Measurements from ENCODE around the gene SLC34A3. TPM values are rescaled to one million over a fixed set of nuclear protein-coding genes. Genes with fewer than 3 reads are reported as not detected.
A peak's percentile ranks its signal among the peaks of the same experiment; 100 is the strongest.

Gene SLC34A3
- total RNA-seq, 1 experiment from 2014 or later = 0.03 TPM

DNA sequence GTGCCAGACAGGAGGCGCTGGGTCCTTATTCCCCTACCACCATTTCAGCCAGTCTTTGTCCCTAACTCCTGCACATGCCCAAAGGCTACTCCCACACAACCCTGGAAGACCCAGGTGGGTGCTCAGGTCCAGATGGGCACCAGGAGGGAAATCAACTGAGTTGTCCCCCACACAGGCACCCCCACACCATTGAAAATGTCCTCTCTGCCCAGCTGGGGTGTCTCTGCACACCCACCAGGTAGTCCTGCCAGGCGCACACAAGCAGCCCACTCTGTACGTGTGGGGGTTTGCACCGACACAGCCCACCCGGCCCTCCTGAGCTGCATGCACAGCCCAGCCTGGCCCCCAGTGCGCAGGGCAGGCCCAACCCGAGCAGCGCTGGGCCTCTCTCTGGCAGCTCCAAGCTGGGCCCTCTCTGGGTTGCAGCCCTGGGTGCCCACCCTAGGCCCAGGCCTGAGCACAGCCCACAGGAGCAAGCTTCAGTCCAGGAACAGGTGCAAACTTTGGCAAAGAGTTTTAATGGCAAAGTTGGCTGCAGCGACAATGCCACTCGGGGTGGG, 10.9 kb upstream of the SLC34A3 start:
- Histone ChIP-seq H3K36me3 (replicated peaks; ENCODE audit: control insufficient read depth, insufficient read depth, low read length) (peaks cover 2% of the 10 kb centered on the region), H3K4me3 (ENCODE audit: insufficient read depth, low read depth, low read length) (no peak overlapping the region), H3K27me3 (ENCODE audit: control insufficient read depth, insufficient read depth, low read length) (peaks cover 10% of the 10 kb centered on the region)
- DNase-seq = no peak

DNA sequence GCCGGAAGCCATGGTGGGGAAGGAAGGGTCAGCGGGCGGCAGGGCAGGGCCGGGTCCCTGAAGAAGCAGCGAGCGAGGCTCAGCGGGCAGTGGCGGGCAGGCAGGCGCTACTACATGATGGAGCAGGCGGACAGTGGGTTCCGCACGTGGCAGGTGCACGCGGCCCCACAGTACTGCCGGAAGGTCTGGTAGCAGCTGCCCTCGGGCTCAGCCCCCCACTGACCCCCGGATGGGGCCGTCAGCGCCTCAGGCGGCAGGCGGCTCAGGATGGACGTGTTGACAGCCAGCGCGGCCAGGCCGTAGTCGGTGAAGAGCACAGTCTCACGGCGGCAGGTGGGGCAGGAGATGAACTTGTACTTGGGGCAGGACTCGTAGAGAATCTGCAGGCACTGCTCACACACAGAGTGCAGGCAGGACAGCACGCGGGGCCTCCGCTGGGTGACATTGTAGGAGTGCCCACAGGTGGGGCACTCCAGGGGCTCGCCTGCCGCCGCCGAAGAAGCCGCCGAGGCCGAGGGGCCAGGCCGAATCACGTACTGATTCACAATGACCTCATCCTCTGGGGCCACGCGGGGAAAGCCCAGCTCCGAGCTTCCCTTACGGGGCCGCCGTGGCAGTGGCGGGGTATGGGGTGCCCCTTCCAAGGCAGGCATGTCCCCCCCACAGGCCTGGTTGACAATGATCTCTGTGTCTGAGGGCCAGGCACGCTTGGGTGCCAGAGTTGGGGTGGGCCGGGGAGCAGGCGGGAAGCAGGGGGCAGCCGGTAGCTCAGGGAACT, 10.2 kb upstream of the SLC34A3 start:
- Histone ChIP-seq H3K36me3 (replicated peaks; ENCODE audit: control insufficient read depth, insufficient read depth, low read length) (no peaks in the 10 kb centered on the region; the same call in 1 of the 2 replicates), H3K27me3 (ENCODE audit: control insufficient read depth, insufficient read depth, low read length) (peaks cover 10% of the 10 kb centered on the region), H3K4me3 (ENCODE audit: insufficient read depth, low read depth, low read length) (no peak overlapping the region)
- DNase-seq = peak; percentile 74

DNA sequence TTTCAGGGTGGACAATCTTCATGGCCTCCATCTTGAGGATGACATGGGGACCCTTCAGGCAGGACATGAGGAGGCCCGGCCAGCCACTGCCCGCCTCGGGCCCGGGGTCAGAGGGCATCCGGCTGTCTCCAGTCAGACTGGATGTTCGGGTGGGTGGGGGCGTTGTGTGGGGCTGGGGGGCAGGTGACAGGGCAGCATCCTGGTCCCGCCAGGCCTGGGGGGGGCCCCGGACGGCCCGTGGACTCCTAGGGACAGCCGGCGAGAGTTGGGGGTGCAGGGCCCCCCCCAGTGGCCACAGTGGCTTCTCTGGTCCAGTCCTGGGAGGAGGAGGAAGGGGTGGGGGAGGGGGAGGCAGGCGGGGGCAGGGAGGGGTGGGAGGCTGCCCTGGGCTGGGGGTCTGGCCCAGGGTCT, 9.6 kb upstream of the SLC34A3 start:
- Histone ChIP-seq H3K36me3 (replicated peaks; ENCODE audit: control insufficient read depth, insufficient read depth, low read length) (no peaks in the 10 kb centered on the region; the same call in 1 of the 2 replicates), H3K4me3 (ENCODE audit: insufficient read depth, low read depth, low read length) (peak overlapping the region; percentile 51), H3K27me3 (ENCODE audit: control insufficient read depth, insufficient read depth, low read length) (peaks cover 10% of the 10 kb centered on the region)
- DNase-seq = no peak

DNA sequence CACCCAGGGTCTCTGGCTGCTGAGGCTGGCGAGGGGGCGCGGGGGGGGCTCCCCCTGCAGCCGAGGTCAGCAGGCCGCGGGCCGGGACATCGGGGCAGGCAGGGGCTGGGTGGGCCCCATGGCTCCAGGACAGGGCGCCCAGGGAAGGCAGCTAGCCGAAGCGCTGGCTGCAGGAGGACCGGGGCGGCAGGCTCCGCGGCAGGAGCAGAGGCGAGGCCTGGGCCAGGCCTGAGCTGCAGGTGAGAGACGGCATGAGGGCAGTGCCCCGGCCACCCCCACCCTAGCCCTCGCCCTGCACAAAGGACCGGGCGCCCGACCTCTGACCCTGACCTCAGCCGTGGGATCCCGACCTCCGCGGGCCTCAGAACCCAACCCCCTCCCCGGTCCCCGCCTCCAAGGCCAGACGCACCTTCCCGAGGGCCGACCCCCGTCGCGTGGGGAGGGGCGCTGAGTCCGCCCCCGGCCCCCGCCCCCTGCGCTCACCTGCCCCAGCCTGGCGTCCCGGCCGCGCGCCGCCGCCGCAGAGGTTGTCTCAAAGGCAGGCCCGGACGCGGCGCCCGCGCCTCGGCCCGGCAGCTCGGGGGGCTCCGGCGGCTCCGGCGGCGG, 9.1 kb upstream of the SLC34A3 start:
- peak; percentile 94 for DNase-seq
- peaks cover 10% of the 10 kb centered on the region for H3K27me3 ChIP-seq (ENCODE audit: control insufficient read depth, insufficient read depth, low read length)
- H3K4me3 ChIP-seq (ENCODE audit: insufficient read depth, low read depth, low read length) = peak overlapping the region; percentile 51
- H3K36me3 ChIP-seq (replicated peaks; ENCODE audit: control insufficient read depth, insufficient read depth, low read length) = no peaks in the 10 kb centered on the region

DNA sequence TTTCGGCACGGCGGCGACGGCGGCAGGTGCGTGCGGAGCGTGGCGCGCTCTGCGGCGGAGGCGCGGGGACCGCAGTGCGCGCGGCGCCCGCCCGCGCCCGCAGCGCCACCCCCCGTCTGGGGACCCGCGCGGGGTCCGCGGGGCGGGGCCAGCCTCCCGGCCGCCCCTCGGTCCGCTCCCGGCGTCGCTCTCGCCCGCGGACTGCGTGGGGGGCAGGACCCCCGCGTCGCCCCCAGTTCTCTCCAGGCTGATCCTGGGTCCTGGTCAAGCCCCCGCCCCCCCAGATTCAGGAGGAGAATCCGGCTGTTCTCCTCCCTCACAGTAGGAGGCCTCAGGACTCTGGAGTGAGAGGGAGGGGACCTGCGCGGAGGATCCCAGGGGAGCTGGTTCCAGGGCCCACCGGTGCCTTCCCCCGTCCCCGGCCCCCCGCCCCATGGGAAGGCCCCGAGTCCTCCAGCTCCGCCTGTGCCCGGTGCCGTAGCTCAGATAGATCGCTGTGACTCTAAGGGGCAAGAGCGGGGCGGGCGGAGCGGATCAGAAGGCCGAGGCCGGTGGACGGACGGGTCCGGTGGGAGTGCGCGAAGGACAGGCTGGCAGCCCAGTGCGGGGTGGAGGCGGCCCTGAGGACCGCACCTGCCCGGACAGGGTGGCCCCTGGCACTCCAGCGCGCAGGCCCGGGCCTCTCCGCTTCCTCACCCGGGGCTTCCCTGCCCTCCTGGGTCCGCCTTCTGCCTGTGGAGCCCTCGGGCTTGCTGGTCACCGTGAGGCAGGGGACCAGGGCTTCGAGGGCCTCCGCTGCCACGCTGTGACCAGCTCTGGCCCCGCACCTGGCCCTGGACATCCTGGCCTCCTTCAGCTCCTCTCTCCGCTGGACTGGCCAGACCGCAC, 8.3 kb upstream of the SLC34A3 start, which contains the start of gene RNF208:
Gene RNF208, minus strand, starts transcription at position 51 of the 888 bp plus-strand sequence. CDS start 1,028 bp downstream, outside the sequence.
- H3K4me3 ChIP-seq (ENCODE audit: insufficient read depth, low read depth, low read length) = peak within 1 kb of the TSS; percentile 78
- H3K27me3 ChIP-seq (ENCODE audit: control insufficient read depth, insufficient read depth, low read length) = peaks cover 10% of the 10 kb centered on the region
- DNase-seq = peak; percentile 87
- H3K36me3 ChIP-seq (replicated peaks; ENCODE audit: control insufficient read depth, insufficient read depth, low read length) = no peaks in the 10 kb centered on the region

DNA sequence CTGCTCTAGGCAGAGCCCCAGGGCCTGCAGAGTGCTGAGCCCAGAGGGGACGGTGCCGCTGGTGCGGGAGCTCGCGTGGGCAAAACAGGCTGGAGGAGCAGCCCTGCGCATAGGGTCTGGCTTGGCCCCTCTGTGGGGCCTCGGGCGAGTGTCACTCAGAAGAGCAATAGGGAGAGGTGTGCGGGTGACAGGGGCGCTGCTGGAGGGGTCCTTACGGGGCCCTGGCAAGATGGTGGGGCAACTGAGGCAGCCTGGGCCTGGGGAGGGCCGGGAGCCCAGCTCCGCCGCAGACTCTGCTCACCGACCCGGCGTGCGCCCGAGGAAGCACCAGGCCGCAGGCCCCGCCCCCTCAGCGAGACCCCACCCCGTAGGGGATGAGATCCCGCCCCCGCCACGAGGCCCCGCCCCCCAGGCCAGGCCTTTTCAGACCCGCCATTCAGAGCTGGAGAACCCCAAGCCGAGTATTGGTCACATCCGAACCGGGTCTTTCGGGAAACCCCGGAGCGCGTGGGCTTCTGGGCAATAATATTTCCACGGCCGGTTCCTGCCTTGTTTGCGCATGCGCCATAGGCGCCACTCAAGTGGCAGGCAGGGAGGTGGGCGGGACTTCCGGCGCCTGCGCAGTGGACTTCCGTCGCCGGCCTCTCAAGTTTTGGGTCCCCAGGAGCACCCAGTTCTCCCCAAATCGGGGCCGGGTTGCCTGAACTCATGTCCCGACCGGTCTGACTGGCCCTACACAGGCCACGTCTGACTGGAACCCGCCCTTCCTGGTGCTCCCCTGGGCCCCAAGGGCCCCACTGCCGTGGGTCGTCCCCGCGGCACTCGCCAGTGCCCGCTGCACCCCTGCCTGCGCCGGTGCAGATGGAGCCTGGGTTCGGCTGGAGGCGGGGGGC, 7.4 kb upstream of the SLC34A3 start:
- no peaks in the 10 kb centered on the region for H3K36me3 ChIP-seq (replicated peaks; ENCODE audit: control insufficient read depth, insufficient read depth, low read length)
- DNase-seq = peak; percentile 100
- H3K27me3 ChIP-seq (ENCODE audit: control insufficient read depth, insufficient read depth, low read length) = peaks cover 10% of the 10 kb centered on the region
- peak overlapping the region; percentile 78 for H3K4me3 ChIP-seq (ENCODE audit: insufficient read depth, low read depth, low read length)

DNA sequence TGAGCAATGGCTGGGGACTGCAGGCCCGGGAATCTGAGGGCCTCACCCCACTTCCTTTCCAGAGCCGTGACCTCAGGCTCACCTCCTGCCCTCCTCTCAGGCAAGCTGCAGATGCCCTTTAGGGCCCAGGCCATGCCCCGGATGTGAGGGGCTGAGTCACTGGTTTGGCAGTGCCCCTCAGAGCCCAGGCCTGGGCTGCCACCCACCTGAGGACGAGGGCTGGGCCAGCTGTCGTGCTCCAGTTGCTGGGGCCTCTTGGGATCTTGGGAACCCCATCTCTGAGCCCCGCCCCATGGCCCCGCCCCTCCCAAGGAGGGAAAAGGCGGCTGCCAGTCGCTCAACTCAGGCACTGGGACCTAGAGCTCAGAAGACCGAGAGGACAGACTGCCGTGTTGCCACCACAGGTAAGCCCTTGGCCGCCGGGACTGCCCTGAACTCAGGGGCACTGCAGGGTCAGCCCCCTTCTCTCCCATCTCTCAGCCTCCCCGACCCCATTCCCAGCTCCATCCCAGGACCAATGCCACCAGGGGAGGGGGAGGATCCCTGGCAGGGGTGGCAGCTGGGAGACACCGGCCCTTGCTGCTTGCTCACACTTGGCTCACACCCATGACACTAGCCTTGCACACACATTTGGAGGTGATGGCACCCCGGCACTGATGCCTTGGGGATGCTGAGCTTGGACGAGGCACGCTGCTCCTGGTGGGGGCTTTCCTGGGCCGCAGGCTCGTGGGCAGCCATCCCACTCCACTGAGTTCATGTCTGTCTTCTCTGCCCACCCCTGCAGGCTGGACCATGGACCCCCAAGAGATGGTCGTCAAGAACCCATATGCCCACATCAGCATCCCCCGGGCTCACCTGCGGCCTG, 5.6 kb upstream of the SLC34A3 start, which contains the start of gene CYSRT1:
Gene CYSRT1, plus strand, starts transcription at position 345 of the 865 bp plus-strand sequence. Its CDS starts 448 bp downstream, at position 793.
- DNase-seq = no peak
- Histone ChIP-seq H3K36me3 (replicated peaks; ENCODE audit: control insufficient read depth, insufficient read depth, low read length) (no peaks in the 10 kb centered on the region), H3K4me3 (ENCODE audit: insufficient read depth, low read depth, low read length) (peak within 1 kb of the TSS; percentile 78), H3K27me3 (ENCODE audit: control insufficient read depth, insufficient read depth, low read length) (peaks cover 10% of the 10 kb centered on the region)

DNA sequence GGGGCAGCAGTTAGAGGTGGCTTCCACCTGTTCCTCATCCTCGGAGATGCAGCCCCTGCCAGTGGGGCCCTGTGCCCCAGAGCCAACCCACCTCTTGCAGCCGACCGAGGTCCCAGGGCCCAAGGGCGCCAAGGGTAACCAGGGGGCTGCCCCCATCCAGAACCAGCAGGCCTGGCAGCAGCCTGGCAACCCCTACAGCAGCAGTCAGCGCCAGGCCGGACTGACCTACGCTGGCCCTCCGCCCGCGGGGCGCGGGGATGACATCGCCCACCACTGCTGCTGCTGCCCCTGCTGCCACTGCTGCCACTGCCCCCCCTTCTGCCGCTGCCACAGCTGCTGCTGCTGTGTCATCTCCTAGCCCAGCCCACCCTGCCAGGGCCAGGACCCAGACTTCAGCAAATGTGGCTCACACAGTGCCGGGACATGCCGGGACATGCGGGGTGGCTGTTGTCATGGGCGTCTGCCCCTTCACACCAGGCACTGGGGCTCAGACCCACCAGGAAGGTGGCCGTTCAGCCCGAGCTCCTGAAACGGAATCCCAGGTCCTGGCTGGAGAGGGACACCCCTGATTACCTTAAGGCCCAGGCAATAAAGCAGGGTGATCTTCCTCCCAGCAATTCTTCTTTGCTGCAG, 4.9 kb upstream of the SLC34A3 start:
- Histone ChIP-seq H3K36me3 (replicated peaks; ENCODE audit: control insufficient read depth, insufficient read depth, low read length) (no peaks in the 10 kb centered on the region), H3K4me3 (ENCODE audit: insufficient read depth, low read depth, low read length) (no peak overlapping the region), H3K27me3 (ENCODE audit: control insufficient read depth, insufficient read depth, low read length) (peaks cover 10% of the 10 kb centered on the region)
- DNase-seq = no peak

DNA sequence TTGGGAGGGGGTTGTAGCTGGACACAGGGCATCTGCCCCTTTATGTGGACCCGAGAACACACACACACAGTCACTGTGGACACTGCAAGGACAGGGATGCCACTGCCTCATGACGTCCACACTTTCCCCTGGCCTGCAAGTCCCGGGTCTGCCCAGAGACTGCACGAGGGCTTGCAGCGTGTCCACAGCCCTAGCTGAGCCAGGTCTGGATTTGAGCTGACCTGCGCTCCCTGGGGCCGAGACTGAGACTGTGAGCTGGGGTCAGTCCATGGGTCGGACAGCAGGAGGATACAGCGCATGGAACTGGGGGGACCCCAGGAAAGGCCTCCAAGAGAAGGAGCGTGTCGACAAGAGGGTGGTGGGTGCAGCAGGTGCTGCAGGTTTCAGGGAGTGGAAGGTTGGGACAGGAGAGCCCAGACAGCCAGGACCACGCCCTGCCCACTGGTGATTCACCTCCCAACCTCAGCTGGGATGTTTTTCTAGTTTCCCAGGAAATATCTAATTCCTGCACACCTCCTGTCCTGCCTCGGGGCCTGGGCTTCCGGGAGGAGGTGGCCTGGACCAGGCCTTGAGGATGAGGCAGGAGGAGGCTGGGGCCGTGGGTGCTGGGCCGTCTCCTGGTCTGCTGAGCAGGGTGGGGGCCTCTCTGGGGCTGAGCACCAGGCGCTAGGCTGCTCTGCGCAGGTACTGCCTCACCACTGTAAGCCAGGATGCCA, 4.2 kb upstream of the SLC34A3 start:
- H3K27me3 ChIP-seq (ENCODE audit: control insufficient read depth, insufficient read depth, low read length) = peaks cover 10% of the 10 kb centered on the region
- H3K4me3 ChIP-seq (ENCODE audit: insufficient read depth, low read depth, low read length) = no peak overlapping the region
- DNase-seq = no peak
- H3K36me3 ChIP-seq (replicated peaks; ENCODE audit: control insufficient read depth, insufficient read depth, low read length) = no peaks in the 10 kb centered on the region

DNA sequence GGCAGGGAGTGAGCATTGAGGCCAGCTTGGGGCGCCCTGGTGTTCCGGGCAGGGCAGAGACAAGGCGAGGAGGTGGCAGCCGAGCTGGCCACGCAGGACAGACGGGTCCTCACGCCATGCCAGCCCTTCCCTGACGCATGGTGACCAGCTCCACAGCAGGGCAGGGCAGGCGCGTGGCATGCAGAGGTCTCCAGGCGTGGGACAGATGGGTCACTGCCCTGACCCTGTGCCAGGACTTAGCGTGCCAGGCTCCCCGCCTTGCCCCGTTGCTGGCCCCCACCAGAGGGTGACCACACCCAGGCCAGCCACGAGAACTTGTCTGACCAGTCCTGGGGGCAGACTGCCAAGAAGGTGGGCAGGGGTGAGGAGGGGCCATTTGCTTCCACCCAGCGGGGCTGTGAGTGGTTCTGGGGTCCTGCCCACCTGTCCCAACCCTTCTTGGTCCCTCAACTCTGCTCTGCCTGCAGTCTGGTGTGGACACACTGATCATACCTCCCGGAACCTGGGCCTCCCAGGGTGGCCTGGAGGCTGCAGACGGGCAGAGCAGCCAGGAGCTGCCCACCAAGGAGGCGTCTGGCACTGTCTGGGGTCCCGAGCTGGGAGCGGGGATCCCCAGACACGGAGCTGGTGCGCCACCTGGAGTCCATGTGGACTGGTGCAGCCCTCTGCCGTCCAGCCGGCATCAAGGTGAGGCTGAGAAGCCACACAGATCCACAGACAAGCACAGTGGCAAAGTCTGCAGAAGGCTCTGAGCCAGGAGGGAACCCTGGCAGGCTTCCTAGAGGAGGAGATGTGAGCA, 3.4 kb upstream of the SLC34A3 start, which contains the start of gene RNF224:
Gene RNF224, plus strand, starts transcription at position 449 of the 799 bp plus-strand sequence. CDS start 834 bp downstream, outside the sequence.
- H3K4me3 ChIP-seq (ENCODE audit: insufficient read depth, low read depth, low read length) = no peak within 1 kb of the TSS
- peaks cover 7% of the 10 kb centered on the region for H3K27me3 ChIP-seq (ENCODE audit: control insufficient read depth, insufficient read depth, low read length)
- no peaks in the 10 kb centered on the region for H3K36me3 ChIP-seq (replicated peaks; ENCODE audit: control insufficient read depth, insufficient read depth, low read length)
- DNase-seq = peak; percentile 97

DNA sequence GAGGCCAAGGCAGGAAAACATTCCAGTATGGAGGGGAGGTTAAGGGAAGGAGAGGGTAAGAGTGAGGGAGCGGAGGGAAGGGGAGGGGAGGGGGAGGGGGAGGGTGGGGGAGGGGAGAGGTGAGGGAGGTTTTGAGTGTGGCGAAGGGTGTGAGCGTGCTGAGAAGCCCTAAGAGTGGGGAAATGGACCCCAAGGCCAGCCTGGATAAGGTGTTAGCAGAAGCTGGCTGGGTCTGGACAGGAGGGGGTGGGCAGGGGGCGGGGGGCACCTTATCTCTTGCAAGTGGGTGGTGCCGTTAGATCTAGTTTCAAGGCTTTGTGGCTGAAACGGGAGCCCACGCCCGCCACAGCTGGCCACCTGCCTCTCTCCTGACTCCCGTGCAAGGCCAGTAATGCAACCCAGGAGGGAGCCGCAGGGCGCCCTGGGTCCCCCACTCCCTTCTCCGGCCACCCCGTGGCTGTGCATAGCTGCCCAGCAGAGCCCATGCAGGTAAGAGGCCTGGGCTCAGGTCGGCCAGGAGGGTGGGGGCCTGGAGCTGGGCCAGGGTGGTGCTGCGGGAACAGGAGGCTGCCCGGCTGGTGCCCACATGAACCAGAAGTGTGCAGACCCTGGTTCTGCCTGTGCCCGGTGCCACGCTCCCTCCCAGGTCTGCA, 2.7 kb upstream of the SLC34A3 start:
- Histone ChIP-seq H3K27me3 (ENCODE audit: control insufficient read depth, insufficient read depth, low read length) (no peaks in the 10 kb centered on the region; the same call in 1 of the 2 replicates), H3K4me3 (ENCODE audit: insufficient read depth, low read depth, low read length) (no peak overlapping the region), H3K36me3 (replicated peaks; ENCODE audit: control insufficient read depth, insufficient read depth, low read length) (no peaks in the 10 kb centered on the region)
- DNase-seq = no peak
